Activated CD8-positive, alpha-beta memory T cell treated with anti-CD3 and anti-CD28 coated beads, Interleukin-2, amount 50 U/mL, for 24 hours (primary cell): ENCODE results near the gene PTCHD1.

Source experiments
- DNase-seq: peaks from one replicate; pipeline ENCODE4 v3.0.0-alpha.2; 2020; ENCODE audit errors: extremely low read depth

Gene PTCHD1

DNA sequence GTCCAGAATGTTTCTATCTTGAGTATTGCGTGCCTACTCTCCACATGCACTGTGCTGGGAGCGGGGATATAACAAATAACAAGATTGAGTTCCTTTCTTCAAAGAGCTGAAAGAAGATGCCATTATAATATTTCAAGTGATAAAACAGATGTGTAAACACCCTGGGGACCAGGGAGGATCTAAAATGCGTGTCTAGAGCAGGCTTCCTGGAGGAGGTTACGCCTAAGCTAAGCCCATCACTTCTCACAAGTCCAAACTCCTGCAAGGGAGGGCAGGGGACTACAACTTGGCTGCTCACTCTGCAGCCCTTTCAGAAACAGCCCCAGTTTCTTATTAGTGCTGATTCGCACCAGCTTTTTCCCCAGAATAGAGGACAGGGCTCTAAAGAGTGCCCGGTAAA, 21.5 kb downstream of the PTCHD1 start:
- no peak for DNase-seq

DNA sequence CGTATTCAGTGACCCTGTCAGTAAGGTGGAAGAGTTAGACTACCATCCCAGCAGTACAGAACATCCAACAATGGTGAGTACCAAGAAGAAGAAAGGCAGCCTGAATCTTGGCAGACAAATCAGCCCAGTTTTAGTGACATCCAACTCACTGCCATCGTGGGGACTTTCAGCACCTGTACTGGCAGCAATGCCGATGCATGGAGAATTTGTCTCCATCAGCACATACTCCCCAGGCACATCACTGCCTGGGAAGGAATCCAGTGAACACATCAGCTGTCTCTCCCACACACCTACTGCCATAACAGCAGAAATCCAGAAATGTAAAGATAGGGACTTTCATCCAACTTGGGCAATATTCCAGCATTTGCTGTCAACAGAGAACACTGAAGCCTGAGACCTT, 29.8 kb downstream of the PTCHD1 start:
- no peak for DNase-seq

DNA sequence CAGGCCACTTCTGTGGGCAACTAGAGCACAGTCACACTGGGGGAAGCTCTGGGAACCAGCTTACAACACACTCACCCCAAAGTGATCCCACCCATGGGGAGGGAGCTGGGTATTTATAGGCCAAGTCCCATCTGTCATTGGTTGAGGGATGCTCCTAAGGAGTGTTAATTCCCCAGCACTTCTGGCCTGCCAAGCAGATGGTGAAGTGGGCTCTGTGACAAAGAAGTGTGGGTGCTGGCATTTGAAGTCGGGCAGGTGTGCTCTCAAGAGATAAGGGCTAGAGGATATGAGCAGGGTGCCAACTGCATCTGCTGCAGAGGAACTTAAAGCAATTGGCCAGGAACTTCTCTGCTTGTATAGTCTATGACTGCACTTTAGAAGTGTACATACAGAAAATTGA, 30.9 kb downstream of the PTCHD1 start:
- no peak for DNase-seq

DNA sequence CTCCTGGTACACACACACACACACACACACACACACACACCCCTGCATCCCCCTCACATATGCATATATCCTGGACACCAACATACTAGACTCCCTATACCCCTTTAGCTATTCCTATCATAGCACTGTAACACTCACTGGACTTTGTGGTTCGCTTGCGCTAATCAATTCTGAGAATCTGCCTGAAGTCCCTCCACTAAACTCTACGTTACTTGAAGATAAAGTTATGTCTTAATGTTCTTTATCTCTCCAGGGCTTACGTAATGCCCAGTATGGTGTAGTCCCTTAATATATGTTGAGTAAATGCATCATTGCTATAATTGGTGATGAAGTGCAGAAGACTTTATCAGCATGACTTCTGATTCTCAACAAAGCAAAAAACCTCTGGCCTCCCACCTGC, 32.3 kb downstream of the PTCHD1 start:
- no peak for DNase-seq

DNA sequence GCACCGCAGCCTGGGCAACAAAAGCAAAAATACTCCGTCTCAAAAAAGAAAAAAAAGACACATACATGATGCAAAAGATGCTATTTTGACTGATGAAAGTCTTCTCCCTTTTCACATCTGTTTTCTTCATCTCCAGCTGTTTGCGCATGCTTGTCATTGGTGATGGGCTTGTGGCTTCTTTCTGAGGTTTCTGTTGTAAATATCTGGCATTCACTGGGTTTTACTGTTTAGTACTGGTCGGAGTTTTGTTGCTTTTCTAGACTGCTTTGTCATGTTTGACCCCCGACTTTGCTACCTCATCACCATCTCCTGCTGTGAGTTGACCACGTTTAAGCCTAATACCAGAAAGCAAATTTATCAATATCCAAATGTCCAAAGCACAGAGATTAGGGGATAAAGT, 34.4 kb downstream of the PTCHD1 start:
- DNase-seq: no peak

DNA sequence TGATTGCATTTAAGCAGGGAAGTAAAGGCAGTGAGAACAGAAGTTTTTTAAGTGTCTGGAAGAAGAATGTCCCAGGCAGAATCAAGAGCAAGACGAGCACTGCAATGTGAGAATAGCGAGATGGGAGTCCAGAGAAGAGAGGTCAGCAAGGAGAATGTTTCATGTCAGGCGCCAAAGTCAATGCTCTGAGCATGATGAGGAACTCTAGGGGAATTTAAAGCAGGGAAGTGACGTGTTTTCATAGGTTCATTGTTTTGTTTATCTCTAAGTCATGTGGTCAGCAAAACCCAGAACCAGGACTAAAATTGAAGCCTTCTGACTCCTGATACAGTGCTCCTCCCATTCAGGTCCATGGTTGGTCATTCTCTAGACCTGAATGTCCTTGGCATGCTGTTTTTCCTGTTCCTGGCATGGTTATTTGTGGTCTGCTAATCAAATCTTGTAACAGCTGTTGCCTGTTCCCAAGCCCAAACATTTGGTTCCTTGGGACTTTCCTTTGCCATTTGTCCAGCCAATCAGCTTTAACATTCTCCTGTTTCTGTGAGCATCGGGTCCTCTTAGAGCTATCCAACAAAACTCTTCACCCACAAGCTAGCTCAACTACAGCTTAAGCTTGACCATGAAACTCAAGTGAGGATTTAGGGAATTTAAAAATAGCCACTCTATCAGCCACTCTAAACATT, 37.7 kb downstream of the PTCHD1 start:
- DNase-seq: no peak

DNA sequence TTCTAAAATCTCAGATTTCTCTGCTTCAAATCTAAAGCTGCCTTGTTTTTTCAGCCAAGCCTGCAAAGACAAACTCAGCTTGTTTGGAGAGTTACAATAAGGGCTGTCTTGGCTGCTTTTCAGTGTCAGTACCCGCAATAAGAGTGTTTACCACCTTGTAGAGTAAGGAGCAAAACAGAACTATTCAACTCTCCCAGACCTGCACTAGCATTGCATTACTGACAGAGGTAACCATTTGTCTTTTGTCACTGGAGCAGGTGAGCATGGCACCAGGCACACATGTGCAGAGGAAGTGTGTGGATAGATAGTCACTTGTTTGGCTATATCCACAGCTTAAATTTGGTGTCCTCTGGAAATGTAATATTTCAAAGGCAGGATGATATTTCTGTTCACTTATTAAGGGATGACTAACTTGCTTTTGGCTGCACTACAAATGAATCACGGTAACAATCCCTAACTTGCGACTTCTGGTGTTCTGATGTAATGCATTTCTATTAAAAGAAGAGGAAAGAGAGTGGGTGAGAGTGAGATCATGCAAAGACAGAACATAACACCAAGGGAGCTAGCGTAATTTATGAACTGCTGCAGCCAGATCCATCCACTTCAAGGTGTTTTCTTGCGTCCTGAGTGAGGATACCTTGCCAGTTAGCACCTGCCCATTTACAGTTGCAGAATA, 38.6 kb downstream of the PTCHD1 start:
- no peak for DNase-seq

DNA sequence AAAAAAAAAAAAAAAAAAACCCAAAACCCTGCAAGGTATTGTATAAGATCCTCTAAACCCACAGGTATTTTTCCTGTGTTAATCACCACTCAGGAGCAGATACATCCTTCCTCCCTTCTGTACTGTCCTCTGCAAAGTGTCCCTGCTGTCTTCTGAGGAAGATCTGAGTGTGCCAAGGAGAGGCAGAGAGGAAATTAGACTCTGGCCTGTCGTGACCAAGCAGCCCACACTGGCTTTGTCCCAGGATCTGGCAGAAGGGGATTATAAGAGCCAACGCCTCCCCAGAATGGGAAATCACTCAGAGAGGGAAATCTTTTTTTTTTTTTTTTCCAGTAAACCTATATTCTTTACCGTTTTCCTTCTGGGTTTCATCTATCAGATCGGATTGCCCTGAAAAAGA, 39.6 kb downstream of the PTCHD1 start:
- DNase-seq: no peak

DNA sequence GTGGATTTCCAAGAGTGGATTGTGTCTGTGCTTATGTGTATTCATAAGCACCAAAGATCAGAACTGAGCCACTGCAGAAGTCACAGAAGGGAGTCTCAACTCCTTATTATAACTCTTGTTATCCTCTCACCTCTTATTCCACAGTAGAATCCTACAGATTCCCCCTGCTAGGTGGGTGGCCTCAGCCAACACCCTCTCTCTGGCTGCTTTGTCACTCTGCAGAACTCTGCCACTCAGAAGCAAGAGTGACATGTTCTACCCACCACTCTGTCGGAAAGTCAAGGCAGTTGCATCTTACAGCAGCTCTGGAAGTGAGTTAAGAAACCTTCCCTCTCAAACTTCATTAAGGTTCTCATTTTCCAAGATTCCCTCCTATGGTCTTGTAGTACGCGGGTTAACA, 41.9 kb downstream of the PTCHD1 start:
- DNase-seq: no peak

DNA sequence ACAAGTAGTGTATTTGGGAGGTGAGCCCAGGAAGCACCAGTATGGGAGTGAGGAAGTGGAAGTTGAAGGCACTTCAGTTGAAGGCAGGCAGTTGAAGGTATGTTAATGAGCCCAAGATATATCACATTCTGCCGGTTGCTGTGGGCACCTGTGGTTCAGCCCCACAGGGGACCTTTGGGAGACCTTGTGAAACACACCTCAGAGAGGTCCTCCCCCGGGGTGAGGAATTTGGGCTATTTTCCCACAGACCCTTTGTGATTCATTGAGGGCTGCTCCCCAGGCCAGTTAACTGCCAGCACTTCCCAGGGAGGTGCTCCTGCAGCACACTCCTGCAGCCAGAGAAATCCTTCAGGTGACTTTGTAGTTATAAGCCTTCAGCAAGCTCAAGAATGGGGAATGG, 45.9 kb downstream of the PTCHD1 start:
- DNase-seq: no peak

DNA sequence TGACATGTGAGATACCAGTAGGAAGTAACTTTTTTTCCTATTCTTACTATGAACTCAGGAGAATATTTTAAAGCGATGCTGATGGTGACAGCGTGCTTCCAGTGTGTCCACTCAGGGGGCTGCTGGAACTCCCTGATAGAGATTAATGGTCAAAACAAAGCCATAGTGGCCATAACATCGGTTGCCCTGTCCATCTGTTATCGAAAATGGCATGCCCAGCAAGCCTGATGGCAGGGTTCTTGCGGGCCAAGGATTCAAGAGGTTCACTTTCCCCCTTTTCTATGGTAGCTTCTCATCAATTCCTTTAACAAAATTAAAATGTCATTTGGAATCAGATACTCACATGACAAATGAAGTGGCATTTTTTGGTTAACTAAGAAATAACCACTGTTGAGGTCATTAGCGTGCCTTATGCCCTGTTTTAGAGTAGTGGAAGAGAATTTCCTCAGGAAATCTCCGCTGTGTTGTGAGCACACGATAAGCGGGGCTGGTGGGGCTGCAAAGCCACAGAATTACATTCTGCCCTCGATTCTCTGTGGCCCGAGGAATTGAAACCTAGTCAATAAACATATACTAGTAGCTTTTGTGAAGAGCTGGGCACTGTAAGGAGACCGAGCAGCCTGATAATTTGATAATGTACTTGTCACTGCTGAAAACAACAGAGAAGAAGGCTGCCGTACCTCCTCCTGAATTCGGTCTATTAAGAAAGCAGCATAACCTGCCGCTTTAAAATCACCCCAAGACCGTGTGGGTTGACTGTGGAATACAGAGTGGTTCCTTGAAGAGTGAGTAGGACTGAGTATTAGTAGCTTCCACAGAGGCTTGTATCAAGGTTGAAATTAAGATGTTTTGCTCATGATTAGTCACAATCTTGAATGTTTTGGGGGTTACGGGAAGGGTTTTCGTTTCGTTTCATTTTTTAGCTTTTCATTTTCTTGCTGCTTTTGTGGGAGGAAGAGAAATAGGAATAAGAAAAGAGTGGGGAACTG, 46.7 kb downstream of the PTCHD1 start:
- no peak for DNase-seq

DNA sequence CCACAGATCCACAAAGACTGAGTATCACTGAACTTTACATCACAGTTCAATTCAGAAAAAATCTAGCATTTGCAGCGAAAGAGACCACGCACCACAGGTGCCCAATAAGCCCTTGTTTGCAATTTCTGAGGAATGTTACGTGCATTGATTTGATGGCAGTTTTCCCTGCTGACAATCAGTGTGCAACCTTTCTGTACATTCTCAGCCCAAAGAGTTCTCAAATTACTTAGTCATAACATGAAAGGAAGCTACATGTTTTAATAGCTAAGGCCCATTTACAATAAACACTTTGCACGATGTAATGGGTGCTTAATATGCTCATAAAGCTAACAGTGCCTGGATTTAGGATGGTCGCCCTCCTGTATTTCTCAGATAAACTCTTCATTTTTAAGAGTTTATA, 47.9 kb downstream of the PTCHD1 start:
- DNase-seq: no peak

DNA sequence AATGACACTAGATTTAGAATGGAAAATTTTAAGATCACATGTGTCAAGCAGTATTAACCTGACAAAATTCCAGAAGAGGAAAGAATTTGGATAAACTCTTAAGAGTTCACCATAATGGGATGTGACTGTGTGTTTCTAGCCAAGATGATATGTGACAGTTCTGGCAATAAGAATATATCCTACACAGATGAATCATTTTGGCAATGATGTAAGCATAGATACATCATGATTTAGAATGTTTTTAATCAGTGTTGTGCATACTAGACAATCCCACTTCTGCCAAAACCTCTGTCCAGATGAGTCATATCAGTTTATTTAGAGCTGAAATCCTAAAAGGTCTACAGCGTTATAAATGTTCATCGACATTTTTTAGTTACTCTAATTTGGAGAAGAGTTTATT, 48.8 kb downstream of the PTCHD1 start:
- DNase-seq: no peak

DNA sequence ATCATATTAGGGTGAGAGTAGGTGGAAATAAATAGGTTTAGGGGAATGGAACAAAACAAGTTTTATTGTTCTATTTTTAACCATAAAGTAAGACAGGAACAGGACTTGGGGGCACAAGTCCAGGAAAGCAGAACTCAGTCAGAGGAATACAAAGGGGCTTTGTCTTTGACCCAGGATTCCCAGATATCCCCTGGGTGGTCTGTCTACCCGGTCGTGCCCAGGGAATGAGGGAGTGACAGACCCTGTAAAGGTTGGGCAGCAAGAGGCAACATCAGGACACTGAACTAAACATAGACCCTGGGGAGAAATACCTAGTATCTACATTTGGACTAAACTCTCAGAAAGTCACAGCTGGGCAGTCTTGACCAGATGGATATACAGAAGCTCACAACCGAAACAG, 50.6 kb downstream of the PTCHD1 start:
- no peak for DNase-seq

DNA sequence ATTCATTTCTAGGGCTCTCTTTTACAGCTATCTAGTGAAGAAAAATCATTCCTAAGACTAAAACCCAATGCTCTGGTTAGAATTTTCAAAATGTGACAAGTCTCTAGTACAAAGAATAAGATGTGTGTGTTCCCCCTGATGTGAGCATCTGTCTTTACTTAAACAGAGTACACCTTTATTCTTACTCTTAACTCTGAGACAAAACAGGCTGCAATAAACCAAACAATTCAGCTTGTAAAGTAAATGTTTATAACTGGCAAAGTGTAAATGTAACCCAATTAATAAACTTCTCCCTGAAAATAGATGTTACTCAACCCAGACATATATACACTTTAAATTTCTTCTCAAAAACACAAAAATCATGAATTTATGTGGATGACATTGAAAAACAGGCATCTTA, 51.6 kb downstream of the PTCHD1 start:
- no peak for DNase-seq

DNA sequence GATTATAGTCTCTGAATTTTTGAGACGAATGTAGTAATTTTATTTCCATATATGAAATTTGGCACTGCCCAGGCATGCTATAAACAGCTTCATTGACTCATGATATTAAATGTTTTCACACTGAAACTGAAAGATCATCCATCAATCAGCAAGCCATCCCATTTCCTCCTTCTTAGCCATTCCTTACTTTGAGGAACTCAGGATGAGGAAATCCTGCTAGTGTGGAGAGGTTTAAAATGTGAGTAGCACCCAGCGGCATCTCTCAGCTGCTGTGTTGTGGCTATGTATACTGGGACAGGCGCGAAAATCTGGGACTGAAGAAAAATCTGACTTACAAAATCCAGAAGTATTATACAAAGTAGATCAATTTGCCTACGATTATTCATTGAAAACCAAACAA, 52.1 kb downstream of the PTCHD1 start:
- DNase-seq: no peak

DNA sequence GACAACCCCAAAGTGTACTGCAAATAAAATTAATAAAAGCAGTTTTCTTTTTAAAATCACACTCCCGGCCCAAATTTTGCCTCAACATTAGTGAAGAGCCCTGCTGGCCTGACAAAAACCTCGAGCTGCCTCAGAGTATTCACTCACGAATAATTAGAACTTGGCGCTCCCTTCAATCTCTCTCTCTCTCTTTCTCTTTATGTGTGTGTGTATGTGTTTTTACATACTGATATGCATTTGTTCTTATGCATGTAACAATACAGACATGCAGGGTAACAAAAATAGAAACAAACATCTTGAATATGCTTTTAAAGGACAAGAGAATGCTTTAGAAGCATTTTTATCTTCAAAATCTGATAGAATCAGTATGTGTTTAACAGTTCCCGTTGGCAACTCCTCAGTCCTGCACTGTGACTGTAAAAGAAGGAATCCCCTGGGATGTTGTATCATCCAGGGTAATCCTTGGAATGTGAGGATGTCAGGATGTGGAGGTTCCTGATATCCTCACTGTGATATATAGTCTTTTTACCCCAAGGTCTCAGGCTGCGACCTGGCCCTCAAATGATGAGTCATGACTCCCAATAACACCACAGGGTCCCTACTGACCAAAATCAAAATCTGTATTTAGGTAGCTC, 53.0 kb downstream of the PTCHD1 start:
- no peak for DNase-seq

DNA sequence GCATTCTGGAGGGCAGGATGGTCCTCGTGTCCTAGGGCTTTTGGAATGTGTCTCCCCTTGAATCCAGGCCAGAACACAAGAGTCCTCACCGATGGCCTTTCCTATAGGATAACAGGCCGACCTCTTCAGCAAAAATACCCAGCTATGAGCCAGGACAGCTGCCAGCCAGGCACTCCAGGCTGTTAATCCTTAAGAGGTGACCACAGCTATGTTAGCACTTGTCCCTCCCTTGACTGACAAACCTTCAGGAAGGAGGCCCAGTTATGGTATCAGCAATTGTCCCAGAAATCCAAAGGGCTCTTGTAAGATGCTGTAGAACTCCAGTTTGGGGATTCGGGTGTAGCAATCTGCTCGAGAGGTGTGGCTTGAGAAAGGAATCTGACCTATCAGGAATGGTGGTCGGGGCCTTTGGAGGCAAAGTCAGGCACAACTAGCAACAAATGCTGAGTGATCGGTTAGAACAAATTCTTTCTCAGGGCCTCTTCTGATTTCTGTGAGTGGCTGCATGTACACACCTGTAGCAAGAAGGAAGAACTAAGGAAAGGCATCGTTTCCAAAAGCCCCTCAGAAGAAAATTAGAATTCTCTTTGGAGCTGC, 54.6 kb downstream of the PTCHD1 start:
- no peak for DNase-seq

DNA sequence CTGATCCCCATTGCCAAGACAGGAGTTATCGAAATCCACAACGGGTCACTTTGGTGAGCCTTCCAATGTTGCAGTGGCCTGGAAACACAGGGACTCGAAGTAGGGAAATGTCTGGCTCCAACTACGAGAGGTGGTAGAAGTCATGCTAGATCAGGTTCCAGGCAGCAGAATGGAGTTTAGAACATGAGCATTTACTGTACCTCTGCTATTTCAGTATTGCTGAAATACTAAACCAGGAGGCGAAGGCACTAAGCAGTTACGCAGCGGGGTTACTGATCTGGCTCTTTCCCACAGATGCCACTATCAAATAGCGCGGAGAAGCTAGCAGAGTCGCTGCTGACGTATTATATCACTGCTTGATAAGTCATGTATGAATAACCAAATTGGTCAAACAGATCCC, 56.3 kb downstream of the PTCHD1 start:
- DNase-seq: no peak

DNA sequence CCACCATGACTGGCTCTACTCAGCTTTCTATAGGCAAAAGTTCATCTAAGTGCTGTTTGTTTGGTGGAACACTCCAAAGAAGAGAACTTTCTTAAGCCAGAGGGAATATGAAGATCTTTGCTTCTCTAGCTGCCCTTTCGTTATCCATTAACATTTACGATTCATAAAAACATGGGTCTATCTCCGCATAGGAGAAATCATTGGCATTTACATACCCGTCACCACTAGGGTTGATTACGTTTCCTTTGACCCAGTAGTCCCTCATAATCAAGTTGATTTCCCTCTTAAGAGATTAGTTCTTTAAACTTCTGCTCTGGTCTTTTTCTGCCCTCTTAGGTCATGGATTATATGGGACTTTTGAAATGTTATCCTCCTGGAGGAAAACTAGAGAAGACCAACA, 57.5 kb downstream of the PTCHD1 start:
- DNase-seq: no peak

DNA sequence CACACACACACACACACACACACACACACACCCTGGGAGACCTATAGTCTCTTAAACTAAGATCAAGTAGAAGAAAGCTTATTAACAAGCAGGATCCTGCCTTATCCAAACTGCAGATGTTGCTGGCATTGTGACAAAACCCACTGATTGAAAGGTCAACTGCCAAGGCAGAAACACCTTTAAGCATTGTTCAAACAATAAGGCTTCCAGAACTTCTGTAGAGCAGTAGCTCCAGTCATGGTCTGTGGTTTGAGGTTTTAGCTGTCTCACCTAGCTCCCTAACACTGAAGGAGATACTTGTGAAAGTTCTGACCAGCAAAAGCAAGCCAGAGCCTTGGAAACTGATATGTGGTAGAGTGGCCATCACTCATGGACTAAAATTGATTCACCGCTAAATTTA, 59.8 kb downstream of the PTCHD1 start:
- DNase-seq: no peak

DNA sequence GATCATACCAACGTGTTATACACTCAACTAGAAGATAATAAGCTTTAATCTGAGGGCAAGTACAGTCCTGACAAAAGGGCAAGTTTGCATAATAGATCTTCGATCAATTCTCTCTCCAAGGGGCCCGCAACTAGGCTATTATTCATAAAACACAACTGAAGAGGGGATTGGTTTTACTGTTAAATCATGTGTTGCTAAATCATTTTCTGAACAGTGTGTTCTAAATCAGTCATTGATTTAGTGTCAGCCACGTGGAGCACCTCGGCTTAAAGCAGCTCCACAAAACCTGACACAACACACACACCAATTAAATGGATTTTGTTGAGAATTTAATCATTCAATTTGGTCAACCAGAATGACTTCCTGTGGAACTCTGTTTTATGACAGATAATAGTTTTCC, 61.6 kb downstream of the PTCHD1 start:
- DNase-seq: no peak
